CD14-positive monocyte (primary cell): ENCODE measurements around the gene DAD1. TPM values are rescaled to one million over a fixed set of nuclear protein-coding genes. Genes with fewer than 3 reads are reported as not detected.

ENCODE experiments used
- DNase-seq, 3 donors: peaks; one replicate each; pipeline ENCODE4 v3.0.0-alpha.2; 2011 to 2022
- H2AFZ ChIP-seq: 2 replicates; pipeline ENCODE4 v1.6.0; 2012; ENCODE audit warnings: mild to moderate bottlenecking, low read depth, low read length, inconsistent platforms; ENCODE audit not compliant: insufficient read depth, poor library complexity, severe bottlenecking
- H3K27ac ChIP-seq, 2 donors: 1 replicate in 1 of 2; 2 replicates in 1 of 2; pipeline ENCODE4 v1.5.1; 2012 to 2013; ENCODE audit warnings: low read length in 2 of 2, control low read depth in 1 of 2, inconsistent platforms in 1 of 2, low read depth in 1 of 2, mild to moderate bottlenecking in 1 of 2
- H3K27me3 ChIP-seq, 2 donors: one replicate each; pipeline versions ENCODE4 v1.6.0 to v1.6.1; 2011 to 2013; ENCODE audit warnings: low read length in 2 of 2; ENCODE audit not compliant: control insufficient read depth in 2 of 2, insufficient read depth in 2 of 2
- H3K36me3 ChIP-seq, 2 donors: replicated peaks in 1 of 2; 1 replicate in 1 of 2; 2 replicates in 1 of 2; pipeline versions ENCODE4 v1.5.1 to v1.6.1; 2012 to 2013; ENCODE audit warnings: low read length in 2 of 2, control low read depth in 1 of 2, inconsistent platforms in 1 of 2, mild to moderate bottlenecking in 1 of 2; ENCODE audit not compliant: insufficient read depth in 2 of 2, control insufficient read depth in 1 of 2
- H3K4me1 ChIP-seq, 2 donors: 1 replicate in 1 of 2; 2 replicates in 1 of 2; pipeline versions ENCODE4 v1.5.1 to v1.6.1; 2012 to 2013; ENCODE audit warnings: low read length in 2 of 2, control low read depth in 1 of 2, inconsistent platforms in 1 of 2, mild to moderate bottlenecking in 1 of 2, moderate library complexity in 1 of 2; ENCODE audit not compliant: insufficient read depth in 2 of 2, control insufficient read depth in 1 of 2
- H3K4me2 ChIP-seq: replicated peaks from 2 replicates; pipeline ENCODE3; 2012; ENCODE audit warnings: low read length, moderate library complexity, mild to moderate bottlenecking; ENCODE audit not compliant: poor library complexity, severe bottlenecking; ENCODE audit errors: extremely low read depth
- H3K4me3 ChIP-seq, 3 experiments: fragments of 200-600 bp in 1 of 3; sonication (generic) in 1 of 3; replicated peaks in 1 of 3; 1 replicate in 2 of 3; 2 replicates in 1 of 3; pipeline ENCODE4 v1.5.1; 2011 to 2013; ENCODE audit warnings: low read length in 3 of 3, mild to moderate bottlenecking in 3 of 3, control low read depth in 2 of 3, low read depth in 2 of 3, inconsistent platforms in 1 of 3, moderate library complexity in 1 of 3
- H3K79me2 ChIP-seq: 2 replicates; pipeline ENCODE4 v1.6.0; 2012; ENCODE audit warnings: mild to moderate bottlenecking, control low read depth, inconsistent platforms, low read length, moderate library complexity; ENCODE audit not compliant: insufficient read depth
- H3K9ac ChIP-seq: 2 replicates; pipeline ENCODE4 v1.6.0; 2017; ENCODE audit warnings: low read length, mild to moderate bottlenecking; ENCODE audit not compliant: insufficient read depth, poor library complexity, severe bottlenecking
- H3K9me3 ChIP-seq, 2 donors: replicated peaks in 1 of 2; 1 replicate in 1 of 2; 2 replicates in 1 of 2; pipeline versions ENCODE4 v1.5.1 to v1.6.1; 2012 to 2013; ENCODE audit warnings: low read length in 2 of 2, control low read depth in 1 of 2; ENCODE audit not compliant: control insufficient read depth in 1 of 2, insufficient read depth in 1 of 2
- H4K20me1 ChIP-seq: 2 replicates; pipeline ENCODE4 v1.6.0; 2012; ENCODE audit warnings: mild to moderate bottlenecking, low read length, control low read depth, moderate library complexity; ENCODE audit not compliant: insufficient read depth
- H3K27ac Mint-ChIP-seq, 7 donors: one replicate each; pipeline ENCODE4 v1.8.0; 2020; ENCODE audit warnings: mild to moderate bottlenecking in 7 of 7, mixed read lengths in 7 of 7, moderate library complexity in 6 of 7, inconsistent platforms in 2 of 7
- H3K27me3 Mint-ChIP-seq, 3 donors: one replicate each; pipeline ENCODE4 v1.8.0; 2021 to 2022; ENCODE audit warnings: low read depth in 3 of 3, mild to moderate bottlenecking in 3 of 3, mixed read lengths in 3 of 3, moderate library complexity in 3 of 3, inconsistent platforms in 1 of 3
- H3K36me3 Mint-ChIP-seq, 2 donors: one replicate each; pipeline ENCODE4 v1.8.0; 2020; ENCODE audit warnings: mixed read lengths in 2 of 2, inconsistent platforms in 1 of 2, mild to moderate bottlenecking in 1 of 2
- H3K4me1 Mint-ChIP-seq: one replicate; pipeline ENCODE4 v1.8.0; 2020; ENCODE audit warnings: mild to moderate bottlenecking, mixed read lengths
- H3K4me3 Mint-ChIP-seq, 2 donors: one replicate each; pipeline ENCODE4 v1.8.0; 2020; ENCODE audit warnings: mild to moderate bottlenecking in 2 of 2, mixed read lengths in 2 of 2, moderate library complexity in 1 of 2
- H3K9me3 Mint-ChIP-seq, 7 donors: one replicate each; pipeline ENCODE4 v1.8.0; 2020 to 2022; ENCODE audit warnings: mixed read lengths in 7 of 7, mild to moderate bottlenecking in 6 of 7, moderate library complexity in 6 of 7, inconsistent platforms in 2 of 7
- WGBS: methylation state at CpG from one replicate; pipeline ENCODE4 v1.1.5; 2013; ENCODE audit warnings: missing lambda C conversion rate; ENCODE audit not compliant: insufficient coverage; 5-methylcytosine and 5-hydroxymethylcytosine counted together
- intact Hi-C, 2 donors: fragments of 100-400 bp; cut with micrococcal nuclease; formaldehyde crosslinking; loops; one replicate each; pipeline versions ENCODE4 v1.15.0 to v1.15.1; 2023
- polyA plus RNA-seq, 3 donors: library from polyadenylated mRNA; depleted of rRNA in 1 of 3; unstranded in 2 of 3; stranded (reverse) in 1 of 3; fragments of 300-500 nt in 2 of 3; fragments of >200 nt in 1 of 3; fragmentation: Illumina TruSeq in 2 of 3; gene quantifications; 1 replicate in 2 of 3; 2 replicates in 1 of 3; pipeline ENCODE4 v1.2.3, GENCODE V29; 2012 to 2021
- TF ChIP-seq, protein P1 (sequence below): fragments of 200-600 bp; IDR thresholded peaks from one replicate; pipeline ENCODE4 v1.8.0; 2022; ENCODE audit warnings: antibody characterized with exemption, mild to moderate bottlenecking

The DAD1 gene
- polyA plus RNA-seq, 3 donors: 126 to 444 (median 440) TPM

DNA sequence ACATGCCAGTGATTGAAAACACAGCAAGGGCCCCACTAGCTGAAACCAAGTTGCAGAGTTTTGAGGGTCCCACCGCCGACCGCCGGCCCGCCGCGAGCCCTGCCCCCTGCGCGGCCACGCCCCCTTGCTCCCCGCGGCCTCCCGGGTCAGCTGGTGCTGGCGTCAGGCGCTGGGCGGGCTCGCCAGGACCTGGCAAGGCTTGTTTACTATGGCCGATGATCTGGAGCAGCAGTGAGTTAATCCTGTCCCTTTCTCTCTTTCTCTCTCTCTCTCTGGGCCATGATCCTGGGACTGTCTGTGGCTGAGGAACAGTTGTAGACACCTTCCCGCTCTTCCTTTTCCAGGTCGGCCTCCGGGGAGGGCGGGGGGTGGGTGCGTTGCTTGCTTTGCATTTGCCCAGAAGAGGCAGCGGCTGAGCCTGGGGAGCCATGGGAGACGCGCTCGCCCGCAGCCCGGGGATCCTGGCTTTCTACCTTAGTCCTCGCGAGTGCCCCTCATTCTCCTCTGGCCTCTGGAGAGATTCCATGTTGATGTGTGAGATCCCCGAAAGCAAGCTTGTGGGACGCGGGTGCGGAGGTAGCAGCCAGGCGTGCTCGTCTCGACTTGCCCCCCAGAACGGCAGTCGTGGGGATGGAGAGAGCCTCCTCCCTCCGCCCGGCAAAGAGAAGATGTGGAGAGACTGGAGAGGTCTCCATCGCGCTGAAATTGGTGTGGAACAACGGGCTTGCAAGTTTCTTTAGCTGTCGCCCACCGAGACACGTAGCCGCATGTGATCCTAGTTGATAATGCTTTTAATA, 9.3 kb upstream of the DAD1 start, which contains the start of gene ABHD4:
Gene ABHD4 (plus strand): TSS at position 202 of the 797 bp plus-strand sequence. CDS start 7 bp downstream, at position 209.
- TF ChIP-seq, protein P1, sequence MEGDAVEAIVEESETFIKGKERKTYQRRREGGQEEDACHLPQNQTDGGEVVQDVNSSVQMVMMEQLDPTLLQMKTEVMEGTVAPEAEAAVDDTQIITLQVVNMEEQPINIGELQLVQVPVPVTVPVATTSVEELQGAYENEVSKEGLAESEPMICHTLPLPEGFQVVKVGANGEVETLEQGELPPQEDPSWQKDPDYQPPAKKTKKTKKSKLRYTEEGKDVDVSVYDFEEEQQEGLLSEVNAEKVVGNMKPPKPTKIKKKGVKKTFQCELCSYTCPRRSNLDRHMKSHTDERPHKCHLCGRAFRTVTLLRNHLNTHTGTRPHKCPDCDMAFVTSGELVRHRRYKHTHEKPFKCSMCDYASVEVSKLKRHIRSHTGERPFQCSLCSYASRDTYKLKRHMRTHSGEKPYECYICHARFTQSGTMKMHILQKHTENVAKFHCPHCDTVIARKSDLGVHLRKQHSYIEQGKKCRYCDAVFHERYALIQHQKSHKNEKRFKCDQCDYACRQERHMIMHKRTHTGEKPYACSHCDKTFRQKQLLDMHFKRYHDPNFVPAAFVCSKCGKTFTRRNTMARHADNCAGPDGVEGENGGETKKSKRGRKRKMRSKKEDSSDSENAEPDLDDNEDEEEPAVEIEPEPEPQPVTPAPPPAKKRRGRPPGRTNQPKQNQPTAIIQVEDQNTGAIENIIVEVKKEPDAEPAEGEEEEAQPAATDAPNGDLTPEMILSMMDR: peak; percentile 22
- intact Hi-C loops: loop anchor here in 1 of 2 donors (5.0 kb wide), 2 partner anchors 49 to 169 kb away; partner anchors contain the start of gene OXA1L

DNA sequence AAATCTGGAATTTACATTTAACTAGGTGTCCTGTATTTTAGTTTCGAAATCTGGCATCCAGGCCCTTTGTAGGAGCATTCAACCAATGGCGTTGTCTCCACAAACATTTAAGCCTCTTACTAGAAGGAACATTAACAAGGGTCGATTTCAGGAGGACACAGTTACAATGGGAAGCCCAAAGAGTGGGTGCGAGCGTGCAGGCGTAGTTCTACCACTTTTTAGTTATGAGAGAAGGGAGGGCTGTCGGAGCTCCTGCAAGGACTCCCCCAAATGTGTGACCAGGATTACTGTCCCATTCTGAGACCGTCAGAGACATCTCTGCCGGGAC, 8.7 kb upstream of the DAD1 start:
- peaks cover 24% of the 10 kb centered on the region for H3K4me1 Mint-ChIP-seq
- TF ChIP-seq, protein P1: no peak
- Histone ChIP-seq H3K4me1 (peaks cover 14 to 21% of the 10 kb centered on the region in 2 donors), H4K20me1 (no peaks in the 10 kb centered on the region), H3K27me3 (peaks cover 2 to 6% of the 10 kb centered on the region in 2 donors), H3K36me3 (peaks cover 5 to 14% of the 10 kb centered on the region in 2 donors), H3K4me2 (peak overlapping the region; percentile 96), H3K4me3 (peak overlapping the region; percentile 90 to 95 (median 94)), H3K79me2 (no peaks in the 10 kb centered on the region), H2AFZ (peak overlapping the region; percentile 97), H3K9ac (peak overlapping the region; percentile 79), H3K9me3 (no peaks in the 10 kb centered on the region), H3K27ac (peak overlapping the region in 1 of 2 donors; percentile 81)
- no peak for DNase-seq
- peaks cover 14 to 16% of the 10 kb centered on the region in 2 donors for H3K36me3 Mint-ChIP-seq
- 0% methylated on average over 3 of the region's 9 CpGs for WGBS
- H3K27me3 Mint-ChIP-seq: peaks cover 8 to 32% (median 28%) of the 10 kb centered on the region in 3 donors
- peaks cover 0 to under 1% (median 0%) of the 10 kb centered on the region in 7 donors for H3K9me3 Mint-ChIP-seq
- peak overlapping the region in 6 of 7 donors; percentile 27 to 97 (median 73) for H3K27ac Mint-ChIP-seq
- intact Hi-C loops: loop anchor here in 1 of 2 donors (5.0 kb wide), 2 partner anchors 50 to 170 kb away; partner anchors contain the start of gene OXA1L
- H3K4me3 Mint-ChIP-seq: peak overlapping the region; percentile 98

More for the DNA sequence above, 9.3 kb upstream of the DAD1 start, which contains the start of gene ABHD4:
- Histone ChIP-seq H3K4me2 (peak within 1 kb of the TSS; percentile 96), H3K27me3 (peaks cover 2 to 6% of the 10 kb centered on the region in 2 donors), H4K20me1 (no peaks in the 10 kb centered on the region), H3K4me3 (peak within 1 kb of the TSS; percentile 90 to 95 (median 94)), H3K9ac (peak within 1 kb of the TSS; percentile 79), H2AFZ (peak within 1 kb of the TSS; percentile 97), H3K36me3 (peaks cover 5 to 19% of the 10 kb centered on the region in 2 donors), H3K4me1 (peaks cover 14 to 21% of the 10 kb centered on the region in 2 donors), H3K79me2 (no peaks in the 10 kb centered on the region), H3K9me3 (no peaks in the 10 kb centered on the region), H3K27ac (peak within 1 kb of the TSS; percentile 11 to 81)
- Mint-ChIP-seq H3K4me3 (peak within 1 kb of the TSS; percentile 98), H3K4me1 (peaks cover 24% of the 10 kb centered on the region), H3K27me3 (peaks cover 6 to 30% (median 23%) of the 10 kb centered on the region in 3 donors), H3K27ac (peak within 1 kb of the TSS; percentile 86 to 97 (median 92)), H3K36me3 (peaks cover 20 to 22% of the 10 kb centered on the region in 2 donors), H3K9me3 (peaks cover 0 to 2% (median 0%) of the 10 kb centered on the region in 7 donors)
- WGBS: 0% methylated on average over 34 of the region's 49 CpGs
- peak; percentile 42 to 54 (median 49) for DNase-seq
